K562 (cell line): ENCODE measurements around the gene UMAD1. TPM values are rescaled to one million over a fixed set of nuclear protein-coding genes. Genes with fewer than 3 reads are reported as not detected.

Source experiments
- BRCA1 ChIP-seq, 2 experiments: fragments of 450-650 bp in 1 of 2; sonication (generic) in 1 of 2; formaldehyde crosslinking in 1 of 2; IDR thresholded peaks; 2 replicates each; pipeline versions ENCODE4 v1.5.0 to v1.6.1; 2017 to 2020; ENCODE audit warnings: mild to moderate bottlenecking in 1 of 2, missing genetic modification reagents in 1 of 2
- CBX5 ChIP-seq: IDR thresholded peaks from 2 replicates; pipeline ENCODE4 v1.6.1; 2014; ENCODE audit warnings: low read depth, borderline replicate concordance
- CCNT2 ChIP-seq: IDR thresholded peaks from 2 replicates; pipeline ENCODE4 v1.6.1; 2011; ENCODE audit warnings: borderline replicate concordance, low read depth, mild to moderate bottlenecking, moderate library complexity, mixed read lengths, low read length; ENCODE audit not compliant: insufficient read length; ENCODE audit errors: extremely low read depth
- EHMT2 ChIP-seq: fragments of 450-650 bp; IDR thresholded peaks from 2 replicates; pipeline ENCODE4 v1.6.1; 2018; ENCODE audit warnings: antibody characterized with exemption
- FOXM1 ChIP-seq, 2 experiments: fragments of 450-650 bp in 1 of 2; sonication (generic) in 1 of 2; formaldehyde crosslinking in 1 of 2; IDR thresholded peaks; 2 replicates each; pipeline versions ENCODE4 v1.6.1 to v1.9.0; 2017 to 2022; ENCODE audit warnings: low read depth in 2 of 2, mild to moderate bottlenecking in 2 of 2, missing genetic modification reagents in 1 of 2, moderate library complexity in 1 of 2
- GABPB2 ChIP-seq: fragments of 250-450 bp; sonication (Bioruptor Pico); conservative IDR thresholded peaks from 2 replicates; pipeline ENCODE4 v1.5.1; 2021; ENCODE audit warnings: mild to moderate bottlenecking
- HIVEP1 ChIP-seq: fragments of 250-450 bp; sonication (Bioruptor Pico); IDR thresholded peaks from 2 replicates; pipeline ENCODE4 v1.4.0; 2020; ENCODE audit warnings: mild to moderate bottlenecking
- ILF3 ChIP-seq: fragments of 450-650 bp; IDR thresholded peaks from 2 replicates; pipeline ENCODE4 v1.6.1; 2018; ENCODE audit warnings: antibody characterized with exemption, mild to moderate bottlenecking, moderate library complexity, borderline replicate concordance
- JUND ChIP-seq, 2 experiments: IDR thresholded peaks; 2 replicates in 1 of 2; 3 replicates in 1 of 2; pipeline ENCODE4 v1.6.1; 2011; ENCODE audit warnings: borderline replicate concordance in 2 of 2, low read depth in 2 of 2, low read length in 2 of 2, improper control_type of control experiment in 1 of 2, missing biosample characterization in 1 of 2, missing genetic modification characterization in 1 of 2, missing genetic modification reagents in 1 of 2
- MYC ChIP-seq, 2 experiments: fragments of 250-450 bp in 1 of 2; sonication (Bioruptor Pico) in 1 of 2; IDR thresholded peaks; 2 replicates each; pipeline versions ENCODE4 v1.5.1 to v1.6.1; 2012 to 2021; ENCODE audit warnings: low read depth in 2 of 2, borderline replicate concordance in 1 of 2, improper control_type of control experiment in 1 of 2, low read length in 1 of 2, mild to moderate bottlenecking in 1 of 2, moderate library complexity in 1 of 2
- RBBP5 ChIP-seq: fragments of 200-600 bp; sonication (generic); IDR thresholded peaks from 2 replicates; pipeline ENCODE4 v1.6.1; 2012; ENCODE audit warnings: borderline replicate concordance, mild to moderate bottlenecking, low read length, control low read depth, inconsistent platforms; ENCODE audit not compliant: insufficient read depth, poor library complexity, severe bottlenecking
- STAT5A ChIP-seq: IDR thresholded peaks from 2 replicates; pipeline ENCODE4 v1.6.1; 2012; ENCODE audit warnings: low read length, inconsistent platforms, borderline replicate concordance
- TRIM24 ChIP-seq, 2 experiments: fragments of 450-650 bp; IDR thresholded peaks; 2 replicates each; pipeline ENCODE4 v1.6.1; 2016
- XRCC5 ChIP-seq: fragments of 200-400 bp; formaldehyde crosslinking; IDR thresholded peaks from 2 replicates; pipeline ENCODE4 v1.6.1; 2017; ENCODE audit warnings: low read depth, mild to moderate bottlenecking, low read length
- polyA plus RNA-seq, 8 experiments: library from polyadenylated mRNA; depleted of rRNA in 4 of 8; stranded (reverse) in 5 of 8; unstranded in 3 of 8; fragments of >200 nt; fragmentation: Nextera tagmentation in 2 of 8; fragmentation: Illumina TruSeq in 1 of 8; extraction: Ambion mirVana in 2 of 8; extraction: Trizol in 1 of 8; gene quantifications; 2 replicates each; pipeline versions ENCODE4 v1.2.1 to v1.2.3, GENCODE V29; 2011 to 2014; ENCODE audit warnings: inconsistent platforms in 1 of 8, missing spikeins in 1 of 8
- total RNA-seq, 7 experiments: library from RNA; depleted of rRNA in 6 of 7; stranded (reverse); fragments of >200 nt in 6 of 7; fragmentation: Illumina TruSeq in 2 of 7; extraction: Trizol in 2 of 7; gene quantifications; 2 replicates each; pipeline versions ENCODE4 v1.2.1 to v1.2.3, GENCODE V29; 2011 to 2021; ENCODE audit warnings: low replicate concordance in 1 of 7
- TF ChIP-seq, protein P1 (sequence below), 2 experiments: IDR thresholded peaks in 1 of 2; conservative IDR thresholded peaks in 1 of 2; 2 replicates each; pipeline ENCODE4 v1.6.1; 2016; ENCODE audit warnings: low read depth in 2 of 2, mild to moderate bottlenecking in 1 of 2, missing compliant biosample characterization in 1 of 2, missing genetic modification characterization in 1 of 2, moderate library complexity in 1 of 2
- TF ChIP-seq, protein P2 (sequence below): fragments of 450-650 bp; IDR thresholded peaks from 2 replicates; pipeline ENCODE4 v1.6.1; 2018; ENCODE audit not compliant: partially characterized antibody
- TF ChIP-seq, protein P3 (sequence below): fragments of 250-450 bp; sonication (Bioruptor Pico); IDR thresholded peaks from 2 replicates; pipeline ENCODE4 v1.5.0; 2022; ENCODE audit warnings: mild to moderate bottlenecking

Gene UMAD1
- total and polyA plus RNA-seq, 9 of the 15 experiments (the other 6 are each of a cell fraction or from before 2014, with no cell fraction given): 9.0 to 26.7 (median 13.3) TPM

DNA sequence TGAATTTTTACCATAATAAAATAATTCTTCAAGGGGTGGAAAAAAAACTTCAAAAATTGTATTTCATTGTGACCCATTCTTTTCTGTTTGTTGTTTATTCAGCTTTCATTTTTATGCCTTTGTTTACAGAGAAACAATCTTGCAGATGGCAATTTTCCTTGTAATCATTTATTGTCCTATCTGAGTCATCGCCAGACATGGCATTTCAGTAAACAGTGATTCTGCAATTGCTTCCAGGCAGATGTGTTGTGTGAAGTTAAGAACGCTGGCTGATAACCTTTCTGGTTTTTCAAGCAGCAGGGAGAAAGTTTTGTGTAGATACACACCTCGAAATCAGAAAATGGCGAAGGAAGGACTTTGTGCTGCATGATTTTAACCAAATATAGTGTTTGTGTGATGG is 158.6 kb downstream of the UMAD1 start (continued):
- TF ChIP-seq, protein P1, sequence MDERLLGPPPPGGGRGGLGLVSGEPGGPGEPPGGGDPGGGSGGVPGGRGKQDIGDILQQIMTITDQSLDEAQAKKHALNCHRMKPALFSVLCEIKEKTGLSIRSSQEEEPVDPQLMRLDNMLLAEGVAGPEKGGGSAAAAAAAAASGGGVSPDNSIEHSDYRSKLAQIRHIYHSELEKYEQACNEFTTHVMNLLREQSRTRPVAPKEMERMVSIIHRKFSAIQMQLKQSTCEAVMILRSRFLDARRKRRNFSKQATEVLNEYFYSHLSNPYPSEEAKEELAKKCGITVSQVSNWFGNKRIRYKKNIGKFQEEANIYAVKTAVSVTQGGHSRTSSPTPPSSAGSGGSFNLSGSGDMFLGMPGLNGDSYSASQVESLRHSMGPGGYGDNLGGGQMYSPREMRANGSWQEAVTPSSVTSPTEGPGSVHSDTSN (CRISPR knock-in tag; IDR thresholded peaks at IDR 0.05; ENCODE audit: low read depth): no peak
- TF ChIP-seq, protein P1 (tag; conservative IDR thresholded peaks at IDR 0.05; ENCODE audit: low read depth): peak; percentile 52
- no peak for TF ChIP-seq HIVEP1 (CRISPR knock-in tag)
- peak; percentile 20; the same call in 1 of the 2 replicates for TF ChIP-seq STAT5A
- no peak for TF ChIP-seq MYC (IDR thresholded peaks at IDR 0.05; ENCODE audit: low read depth, low read length)
- TF ChIP-seq MYC (CRISPR knock-in tag; IDR thresholded peaks at IDR 0.05; ENCODE audit: borderline replicate concordance, low read depth): no peak
- 0 out of 4 replicates have a peak, but pooled peaks of 1 of the 2 experiments have one; percentile 27 for TF ChIP-seq TRIM24 (IDR thresholded peaks at IDR 0.05)
- no peak for TF ChIP-seq XRCC5
- TF ChIP-seq ILF3: no peak
- TF ChIP-seq CBX5: no peak
- TF ChIP-seq CCNT2: peak; percentile 20
- no peak for TF ChIP-seq FOXM1 (IDR thresholded peaks at IDR 0.05; ENCODE audit: low read depth)
- no peak for TF ChIP-seq FOXM1 (CRISPR knock-in tag; IDR thresholded peaks at IDR 0.05; ENCODE audit: low read depth)
- TF ChIP-seq BRCA1 (IDR thresholded peaks at IDR 0.05): no peak
- no peak for TF ChIP-seq BRCA1 (CRISPR knock-in tag; IDR thresholded peaks at IDR 0.05)
- no peak for TF ChIP-seq GABPB2 (CRISPR knock-in tag)
- TF ChIP-seq RBBP5: no peak
- TF ChIP-seq JUND (IDR thresholded peaks at IDR 0.05; ENCODE audit: borderline replicate concordance, low read depth, low read length): peak; percentile 60; the same call in 1 of the 2 replicates
- TF ChIP-seq JUND (tag; IDR thresholded peaks at IDR 0.05; ENCODE audit: borderline replicate concordance, low read depth, low read length): peak; percentile 76; the same call in 2 of the 3 replicates
- TF ChIP-seq, protein P2, sequence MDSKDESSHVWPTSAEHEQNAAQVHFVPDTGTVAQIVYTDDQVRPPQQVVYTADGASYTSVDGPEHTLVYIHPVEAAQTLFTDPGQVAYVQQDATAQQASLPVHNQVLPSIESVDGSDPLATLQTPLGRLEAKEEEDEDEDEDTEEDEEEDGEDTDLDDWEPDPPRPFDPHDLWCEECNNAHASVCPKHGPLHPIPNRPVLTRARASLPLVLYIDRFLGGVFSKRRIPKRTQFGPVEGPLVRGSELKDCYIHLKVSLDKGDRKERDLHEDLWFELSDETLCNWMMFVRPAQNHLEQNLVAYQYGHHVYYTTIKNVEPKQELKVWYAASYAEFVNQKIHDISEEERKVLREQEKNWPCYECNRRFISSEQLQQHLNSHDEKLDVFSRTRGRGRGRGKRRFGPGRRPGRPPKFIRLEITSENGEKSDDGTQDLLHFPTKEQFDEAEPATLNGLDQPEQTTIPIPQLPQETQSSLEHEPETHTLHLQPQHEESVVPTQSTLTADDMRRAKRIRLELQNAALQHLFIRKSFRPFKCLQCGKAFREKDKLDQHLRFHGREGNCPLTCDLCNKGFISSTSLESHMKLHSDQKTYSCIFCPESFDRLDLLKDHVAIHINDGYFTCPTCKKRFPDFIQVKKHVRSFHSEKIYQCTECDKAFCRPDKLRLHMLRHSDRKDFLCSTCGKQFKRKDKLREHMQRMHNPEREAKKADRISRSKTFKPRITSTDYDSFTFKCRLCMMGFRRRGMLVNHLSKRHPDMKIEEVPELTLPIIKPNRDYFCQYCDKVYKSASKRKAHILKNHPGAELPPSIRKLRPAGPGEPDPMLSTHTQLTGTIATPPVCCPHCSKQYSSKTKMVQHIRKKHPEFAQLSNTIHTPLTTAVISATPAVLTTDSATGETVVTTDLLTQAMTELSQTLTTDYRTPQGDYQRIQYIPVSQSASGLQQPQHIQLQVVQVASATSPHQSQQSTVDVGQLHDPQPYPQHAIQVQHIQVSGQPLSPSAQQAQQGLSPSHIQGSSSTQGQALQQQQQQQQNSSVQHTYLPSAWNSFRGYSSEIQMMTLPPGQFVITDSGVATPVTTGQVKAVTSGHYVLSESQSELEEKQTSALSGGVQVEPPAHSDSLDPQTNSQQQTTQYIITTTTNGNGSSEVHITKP: no peak
- TF ChIP-seq, protein P3, sequence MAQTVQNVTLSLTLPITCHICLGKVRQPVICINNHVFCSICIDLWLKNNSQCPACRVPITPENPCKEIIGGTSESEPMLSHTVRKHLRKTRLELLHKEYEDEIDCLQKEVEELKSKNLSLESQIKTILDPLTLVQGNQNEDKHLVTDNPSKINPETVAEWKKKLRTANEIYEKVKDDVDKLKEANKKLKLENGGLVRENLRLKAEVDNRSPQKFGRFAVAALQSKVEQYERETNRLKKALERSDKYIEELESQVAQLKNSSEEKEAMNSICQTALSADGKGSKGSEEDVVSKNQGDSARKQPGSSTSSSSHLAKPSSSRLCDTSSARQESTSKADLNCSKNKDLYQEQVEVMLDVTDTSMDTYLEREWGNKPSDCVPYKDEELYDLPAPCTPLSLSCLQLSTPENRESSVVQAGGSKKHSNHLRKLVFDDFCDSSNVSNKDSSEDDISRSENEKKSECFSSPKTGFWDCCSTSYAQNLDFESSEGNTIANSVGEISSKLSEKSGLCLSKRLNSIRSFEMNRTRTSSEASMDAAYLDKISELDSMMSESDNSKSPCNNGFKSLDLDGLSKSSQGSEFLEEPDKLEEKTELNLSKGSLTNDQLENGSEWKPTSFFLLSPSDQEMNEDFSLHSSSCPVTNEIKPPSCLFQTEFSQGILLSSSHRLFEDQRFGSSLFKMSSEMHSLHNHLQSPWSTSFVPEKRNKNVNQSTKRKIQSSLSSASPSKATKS (CRISPR knock-in tag): no peak
- no peak for TF ChIP-seq EHMT2
